Measurements from ENCODE around the gene VRK3. TPM values are rescaled to one million over a fixed set of nuclear protein-coding genes. Genes with fewer than 3 reads are reported as not detected.
"Not testable (repeated sequence)": the region's sequence is repeated elsewhere in the genome, so short reads cannot be mapped to it uniquely, and the experiment has no call there.

Gene VRK3
- total and polyA plus RNA-seq, 11 donors: 9.9 to 33.7 (median 23.1) TPM

DNA sequence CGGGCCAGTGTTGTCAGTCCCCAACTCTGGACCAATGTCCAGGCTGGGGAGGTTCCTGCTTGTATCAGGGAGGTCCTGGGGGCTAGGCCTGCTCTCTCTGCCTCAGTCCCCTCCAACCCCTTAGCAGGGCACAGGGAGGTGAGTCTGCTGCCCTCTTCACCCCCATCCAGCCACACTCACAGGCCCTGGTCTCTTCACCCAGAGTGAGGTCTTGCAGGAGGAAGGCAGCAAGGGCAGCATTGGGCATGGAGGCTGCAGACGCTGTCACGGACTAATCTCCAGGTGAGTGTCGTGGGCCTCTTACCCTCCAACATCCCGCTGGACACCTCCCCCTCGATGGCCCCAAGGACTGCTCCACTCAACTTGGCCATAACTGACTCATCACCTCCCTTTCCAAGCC lies 52.3 kb downstream of the VRK3 start:
- no peak for DNase-seq
- Histone ChIP-seq H3K4me3 (no peak overlapping the region), H3K27me3 (peaks cover 0 to 15% (median 8%) of the 10 kb centered on the region in 9 donors), H3K4me1 (peaks cover 0 to 37% (median 0%) of the 10 kb centered on the region in 12 donors), H3K27ac (no peak overlapping the region), H3K9me3 (no peaks in the 10 kb centered on the region), H3K36me3 (peaks cover 0 to 29% (median 21%) of the 10 kb centered on the region in 9 donors)
- ATAC-seq: no peak
- intact Hi-C loops (cut with DNase I): no loop called here
- TF ChIP-seq POLR2A (IDR thresholded peaks at IDR 0.05): no peak
- TF ChIP-seq, protein P1, sequence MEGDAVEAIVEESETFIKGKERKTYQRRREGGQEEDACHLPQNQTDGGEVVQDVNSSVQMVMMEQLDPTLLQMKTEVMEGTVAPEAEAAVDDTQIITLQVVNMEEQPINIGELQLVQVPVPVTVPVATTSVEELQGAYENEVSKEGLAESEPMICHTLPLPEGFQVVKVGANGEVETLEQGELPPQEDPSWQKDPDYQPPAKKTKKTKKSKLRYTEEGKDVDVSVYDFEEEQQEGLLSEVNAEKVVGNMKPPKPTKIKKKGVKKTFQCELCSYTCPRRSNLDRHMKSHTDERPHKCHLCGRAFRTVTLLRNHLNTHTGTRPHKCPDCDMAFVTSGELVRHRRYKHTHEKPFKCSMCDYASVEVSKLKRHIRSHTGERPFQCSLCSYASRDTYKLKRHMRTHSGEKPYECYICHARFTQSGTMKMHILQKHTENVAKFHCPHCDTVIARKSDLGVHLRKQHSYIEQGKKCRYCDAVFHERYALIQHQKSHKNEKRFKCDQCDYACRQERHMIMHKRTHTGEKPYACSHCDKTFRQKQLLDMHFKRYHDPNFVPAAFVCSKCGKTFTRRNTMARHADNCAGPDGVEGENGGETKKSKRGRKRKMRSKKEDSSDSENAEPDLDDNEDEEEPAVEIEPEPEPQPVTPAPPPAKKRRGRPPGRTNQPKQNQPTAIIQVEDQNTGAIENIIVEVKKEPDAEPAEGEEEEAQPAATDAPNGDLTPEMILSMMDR (IDR thresholded peaks at IDR 0.05): no peak
- WGBS, 4 donors: 85 to 93% (median 87%) methylated on average over 5 to 6 of the region's 6 CpGs

DNA sequence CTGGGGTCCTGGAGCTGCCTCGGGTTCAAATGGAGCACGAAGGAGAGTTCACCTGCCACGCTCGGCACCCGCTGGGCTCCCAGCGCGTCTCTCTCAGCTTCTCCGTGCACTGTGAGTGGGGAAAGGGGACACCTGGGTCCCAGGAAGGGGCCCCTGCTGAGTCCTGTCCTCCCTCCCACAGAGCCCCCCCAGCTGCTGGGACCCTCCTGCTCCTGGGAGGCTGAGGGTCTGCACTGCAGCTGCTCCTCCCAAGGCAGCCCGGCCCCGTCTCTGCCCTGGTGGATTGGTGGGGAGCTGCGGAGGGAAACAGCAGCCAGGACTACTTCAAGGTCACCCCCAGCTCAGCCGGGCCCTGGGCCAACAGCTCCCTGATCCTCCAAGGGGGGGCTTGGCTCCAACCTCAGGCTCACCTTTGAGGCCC lies 53.2 kb downstream of the VRK3 start:
- Histone ChIP-seq H3K27me3 (peaks cover 0 to 16% (median 8%) of the 10 kb centered on the region in 9 donors), H3K4me1 (peaks cover 0 to 44% (median 0%) of the 10 kb centered on the region in 12 donors), H3K36me3 (peaks cover 0 to 21% (median 14%) of the 10 kb centered on the region in 9 donors), H3K4me3 (no peak overlapping the region), H3K27ac (no peak overlapping the region), H3K9me3 (no peaks in the 10 kb centered on the region)
- ATAC-seq (peak in 1 of 4 donors; percentile 6), DNase-seq (no peak)
- 47 to 54% (median 50%) methylated on average over 12 of the region's 12 CpGs for WGBS, 4 donors
- intact Hi-C loops (cut with DNase I): no loop called here
- no peak for TF ChIP-seq POLR2A (IDR thresholded peaks at IDR 0.05)
- TF ChIP-seq, protein P1 (IDR thresholded peaks at IDR 0.05): no peak

DNA sequence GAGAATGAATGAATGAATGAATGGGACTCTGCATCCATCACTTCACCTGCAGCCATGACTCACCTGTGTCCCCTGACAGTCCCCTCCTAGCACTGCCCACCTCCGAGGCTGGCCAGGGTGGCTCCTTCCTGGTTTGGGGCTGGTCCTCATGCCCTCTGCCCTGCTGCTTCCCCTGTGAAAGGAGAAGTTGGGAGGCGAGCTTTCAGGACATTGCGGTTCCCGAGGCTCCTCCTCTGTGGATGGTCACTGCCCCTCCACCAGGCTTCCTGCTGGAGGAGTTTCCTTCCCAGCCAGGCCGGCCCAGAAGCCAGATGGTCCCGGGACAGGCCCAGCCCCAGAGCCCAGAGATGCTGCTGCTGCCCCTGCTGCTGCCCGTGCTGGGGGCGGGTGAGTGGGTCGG lies 55.8 kb downstream of the VRK3 start:
- H3K36me3 ChIP-seq; H3K27ac ChIP-seq; H3K4me3 ChIP-seq; intact Hi-C loops (cut with DNase I); H3K9me3 ChIP-seq: not testable (repeated sequence)
- WGBS, 4 donors: 18 to 34% (median 20%) methylated on average over 1 to 5 of the region's 9 CpGs
- peak in 1 of 5 donors; percentile 51 for DNase-seq
- Histone ChIP-seq H3K27me3 (peaks cover 0 to 16% (median 8%) of the 10 kb centered on the region in 9 donors), H3K4me1 (peaks cover 0 to 57% (median 0%) of the 10 kb centered on the region in 12 donors)
- ATAC-seq: peak in 3 of 4 donors; percentile 63 to 70 (median 69)

DNA sequence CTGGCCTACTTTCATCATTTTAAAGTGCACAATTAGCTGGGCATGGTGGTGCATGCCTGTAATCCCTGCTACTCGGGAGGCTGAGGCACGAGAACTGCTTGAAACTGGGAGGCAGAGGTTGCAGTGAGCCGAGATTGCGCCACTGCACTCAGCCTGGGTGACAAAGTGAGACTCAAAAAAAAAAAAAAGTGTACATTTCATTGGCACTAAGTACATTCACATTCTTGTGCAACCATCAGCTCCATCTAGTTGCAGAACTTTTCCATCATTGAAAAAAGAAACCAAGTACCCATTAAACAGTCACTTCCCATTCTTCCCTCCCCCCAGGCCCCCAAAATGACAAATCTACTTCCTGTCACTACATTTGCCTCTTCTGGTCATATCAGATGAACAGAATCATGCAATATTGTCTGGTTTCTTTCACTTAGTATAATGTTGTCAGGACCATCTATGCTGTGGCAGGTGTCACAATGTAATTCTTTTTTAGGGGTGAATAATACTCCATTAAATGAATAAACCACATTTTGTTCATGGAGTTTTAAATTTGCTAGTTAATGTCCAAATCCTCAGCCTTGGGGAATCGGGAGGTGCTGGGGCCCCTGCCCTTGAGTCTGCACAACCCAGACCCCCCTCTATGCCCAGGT lies 56.8 kb downstream of the VRK3 start:
- Histone ChIP-seq H3K27me3 (peaks cover 0 to 16% (median 8%) of the 10 kb centered on the region in 9 donors), H3K27ac (peak overlapping the region in 1 of 12 donors; percentile 61), H3K4me1 (peaks cover 0 to 48% (median 0%) of the 10 kb centered on the region in 12 donors), H3K4me3 (no peak overlapping the region), H3K9me3 (no peaks in the 10 kb centered on the region), H3K36me3 (no peaks in the 10 kb centered on the region)
- ATAC-seq: peak in 1 of 4 donors; percentile 13
- 73 to 85% (median 83%) methylated on average over 5 of the region's 5 CpGs for WGBS, 4 donors
- no peak for DNase-seq
- intact Hi-C loops (cut with DNase I): no loop called here
- TF ChIP-seq, protein P1 (IDR thresholded peaks at IDR 0.05): no peak
- no peak for TF ChIP-seq POLR2A (IDR thresholded peaks at IDR 0.05)

DNA sequence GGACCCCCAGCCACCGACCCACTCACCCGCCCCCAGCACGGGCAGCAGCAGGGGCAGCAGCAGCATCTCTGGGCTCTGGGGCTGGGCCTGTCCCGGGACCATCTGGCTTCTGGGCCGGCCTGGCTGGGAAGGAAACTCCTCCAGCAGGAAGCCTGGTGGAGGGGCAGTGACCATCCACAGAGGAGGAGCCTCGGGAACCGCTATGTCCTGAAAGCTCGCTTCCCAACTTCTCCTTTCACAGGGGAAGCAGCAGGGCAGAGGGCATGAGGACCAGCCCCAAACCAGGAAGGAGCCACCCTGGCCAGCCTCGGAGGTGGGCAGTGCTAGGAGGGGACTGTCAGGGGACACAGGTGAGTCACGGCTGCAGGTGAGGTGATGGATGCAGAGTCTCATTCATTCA lies 64.2 kb downstream of the VRK3 start, which contains the start of gene SIGLEC11:
Gene SIGLEC11 (minus strand): TSS at position 193 of the 400 bp plus-strand sequence. CDS start 91 bp downstream, at position 102.
- H3K4me3 ChIP-seq; intact Hi-C loops (cut with DNase I); H3K36me3 ChIP-seq; H3K27ac ChIP-seq; H3K9me3 ChIP-seq; DNase-seq: not testable (repeated sequence)
- ATAC-seq: peak in 3 of 4 donors; percentile 57 to 83 (median 65)
- H3K4me1 ChIP-seq: peaks cover 0 to 15% (median 0%) of the 10 kb centered on the region in 12 donors
- WGBS, 4 donors: 30 to 64% (median 50%) methylated on average over 4 to 5 of the region's 10 CpGs; no CpG with 5 or more reads in 1 of the 4 donors
- peaks cover 0 to 11% (median 0%) of the 10 kb centered on the region in 9 donors for H3K27me3 ChIP-seq

DNA sequence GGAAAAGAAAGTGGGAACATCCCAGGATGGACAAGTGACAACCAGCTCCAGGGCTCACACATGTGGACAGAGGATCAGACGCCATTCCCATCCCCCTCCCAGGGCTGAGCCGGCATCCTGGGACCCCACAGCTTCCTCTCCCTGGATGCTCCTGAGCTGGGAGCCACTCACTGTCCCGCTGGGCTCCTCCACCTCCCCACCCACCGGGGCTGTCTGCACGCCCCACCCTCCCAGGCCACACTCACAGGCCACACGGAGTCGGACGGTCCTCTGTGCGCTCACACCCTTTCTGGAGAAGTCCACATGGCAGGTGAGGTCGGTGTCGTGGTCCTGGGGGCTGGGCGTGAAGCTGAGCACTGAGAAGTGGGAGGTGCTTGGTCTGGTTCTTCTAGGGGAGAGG lies 65.3 kb downstream of the VRK3 start:
- H3K4me3 ChIP-seq; H3K27ac ChIP-seq; H3K9me3 ChIP-seq; H3K36me3 ChIP-seq; DNase-seq; intact Hi-C loops (cut with DNase I): not testable (repeated sequence)
- peak in 1 of 4 donors; percentile 25 for ATAC-seq
- Histone ChIP-seq H3K4me1 (peaks cover 0 to 19% (median under 1%) of the 10 kb centered on the region in 12 donors), H3K27me3 (peaks cover 0 to 11% (median 0%) of the 10 kb centered on the region in 9 donors)
- WGBS, 4 donors: 25 to 55% methylated on average over 2 of the region's 12 CpGs; no CpG with 5 or more reads in 2 of the 4 donors

DNA sequence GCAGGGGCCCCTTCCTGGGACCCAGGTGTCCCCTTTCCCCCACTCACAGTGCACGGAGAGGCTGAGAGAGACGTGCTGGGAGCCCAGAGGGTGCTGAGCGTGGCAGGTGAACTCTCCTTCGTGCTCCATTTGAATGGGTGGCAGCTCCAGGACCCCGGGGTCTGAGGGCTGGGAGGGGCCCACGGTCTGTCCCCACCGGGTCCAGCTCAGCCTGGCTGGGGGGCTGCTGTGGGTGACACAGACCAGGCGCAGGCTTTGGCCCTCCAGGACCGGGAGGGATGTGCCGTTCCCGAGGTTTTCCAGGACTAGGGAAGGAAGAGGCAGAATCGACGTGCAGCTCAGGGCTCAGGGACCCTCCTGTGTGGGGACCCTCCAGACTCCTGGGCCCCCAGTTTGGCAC lies 66.6 kb downstream of the VRK3 start:
- H3K27ac ChIP-seq; ATAC-seq; H3K4me3 ChIP-seq; H3K36me3 ChIP-seq; intact Hi-C loops (cut with DNase I); DNase-seq; H3K9me3 ChIP-seq: not testable (repeated sequence)
- peaks cover 0 to 32% (median 5%) of the 10 kb centered on the region in 12 donors for H3K4me1 ChIP-seq
- H3K27me3 ChIP-seq: peaks cover 0 to 11% (median 0%) of the 10 kb centered on the region in 9 donors
- 58 to 67% (median 63%) methylated on average over 12 to 13 of the region's 13 CpGs for WGBS, 4 donors

DNA sequence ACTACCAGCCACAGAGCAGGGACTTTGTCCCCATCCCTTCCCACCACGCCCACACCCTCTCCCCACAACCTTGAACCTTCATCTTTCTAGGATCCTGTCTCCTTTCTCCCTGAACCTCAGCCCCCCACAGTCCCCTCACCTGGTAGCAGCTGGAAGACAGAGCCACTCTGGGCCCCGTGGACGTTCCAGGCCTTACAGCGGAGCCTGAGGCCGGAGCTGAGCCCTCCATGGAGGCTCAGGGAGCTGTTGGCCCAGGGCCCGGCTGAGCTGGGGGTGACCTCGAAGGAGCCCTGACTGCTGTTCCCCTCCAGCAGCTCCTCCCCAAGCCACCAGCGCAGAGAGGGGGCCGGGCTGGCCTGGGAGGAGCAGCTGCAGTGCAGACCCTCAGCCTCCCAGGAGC lies 67.0 kb downstream of the VRK3 start:
- H3K9me3 ChIP-seq; H3K4me3 ChIP-seq; ATAC-seq; intact Hi-C loops (cut with DNase I); H3K27ac ChIP-seq; H3K36me3 ChIP-seq; DNase-seq: not testable (repeated sequence)
- WGBS, 4 donors: 56 to 61% (median 61%) methylated on average over 7 to 9 of the region's 9 CpGs
- Histone ChIP-seq H3K4me1 (peaks cover 0 to 35% (median 5%) of the 10 kb centered on the region in 12 donors), H3K27me3 (peaks cover 0 to 11% (median 0%) of the 10 kb centered on the region in 9 donors)
